ENCODE measurements around the gene ZNF319. TPM values are rescaled to one million over a fixed set of nuclear protein-coding genes. Genes with fewer than 3 reads are reported as not detected.

ZNF319 gene
- total and polyA plus RNA-seq, 2 of the 8 experiments (the other 6 are each of a cell fraction or from before 2014, with no cell fraction given) = 3.3 to 5.5 TPM

DNA sequence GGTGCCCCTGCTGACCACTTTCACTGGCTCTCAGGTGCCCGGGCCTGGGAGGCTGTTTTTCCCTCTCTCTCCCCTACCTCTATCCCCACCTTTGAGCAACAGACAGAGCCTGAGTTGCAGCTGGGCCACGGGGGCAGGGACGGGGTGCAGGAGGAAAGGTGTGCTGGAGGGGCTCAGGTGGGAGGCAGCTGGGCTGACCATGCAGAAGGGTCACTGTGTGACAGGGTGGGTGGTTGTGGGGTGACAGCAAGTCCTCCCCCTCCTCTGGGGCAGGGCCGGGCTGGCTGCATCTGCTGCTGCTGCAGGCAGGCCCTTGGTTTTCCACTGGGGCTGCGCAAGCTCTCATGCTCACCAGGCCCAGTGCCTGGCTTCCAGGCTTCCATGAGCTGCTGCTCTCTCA is 6.6 kb downstream of the ZNF319 start:
- Histone ChIP-seq H2BK12ac (ENCODE audit: low read depth, low read length) (no peak overlapping the region), H3K4me1 (replicated peaks in 1 of 4; ENCODE audit: control insufficient read depth in 3 of 4, insufficient read depth in 4 of 4, low read length in 3 of 4) (peaks cover 0 to 5% (median 2%) of the 10 kb centered on the region in 4 experiments; a peak in 3 of 7 replicates), H3K9ac (replicated peaks in 1 of 4; ENCODE audit: extremely low read depth in 1 of 4, low read depth in 3 of 4, low read length in 3 of 4) (no peak overlapping the region), H3K4ac (replicated peaks; ENCODE audit: insufficient read length, low read depth, low read length) (no peak overlapping the region), H3K36me3 (ENCODE audit: control insufficient read depth in 2 of 4, insufficient read depth in 4 of 4, low read length in 3 of 4) (peaks cover 0 to 12% (median 3%) of the 10 kb centered on the region in 4 experiments; a peak in 4 of 8 replicates), H4K8ac (ENCODE audit: extremely low read depth, insufficient read depth, low read length) (peak overlapping the region; percentile 8; the same call in 1 of the 2 replicates), H2BK15ac (ENCODE audit: low read length) (no peak overlapping the region), H3K4me3 (ENCODE audit: extremely low read depth in 1 of 4, insufficient read depth in 2 of 4, low read depth in 3 of 4, low read length in 4 of 4) (no peak overlapping the region), H3K18ac (ENCODE audit: extremely low read depth, low read length) (no peak overlapping the region), H4K5ac (ENCODE audit: insufficient read length, low read depth, low read length) (no peak overlapping the region), H3K56ac (replicated peaks; ENCODE audit: insufficient read length, low read depth, low read length) (no peak overlapping the region), H3K23ac (ENCODE audit: insufficient read length) (no peak overlapping the region), H2AK5ac (ENCODE audit: low read depth, low read length) (no peak overlapping the region), H3K9me3 (ENCODE audit: insufficient read depth in 2 of 2, low read depth in 1 of 2, low read length in 1 of 2) (no peaks in the 10 kb centered on the region), H4K20me1 (replicated peaks in 1 of 2; ENCODE audit: control insufficient read depth in 1 of 2, insufficient read depth in 2 of 2, low read length in 2 of 2) (peaks cover 1 to 7% of the 10 kb centered on the region in 2 experiments), H3K27ac (ENCODE audit: low read depth, low read length) (no peak overlapping the region), H3K27me3 (replicated peaks in 1 of 4; ENCODE audit: control insufficient read depth in 3 of 4, extremely low read depth in 1 of 4, insufficient read depth in 3 of 4, low read length in 3 of 4) (no peaks in the 10 kb centered on the region; a peak in 1 of 7 replicates), H4K91ac (replicated peaks; ENCODE audit: insufficient read length, low read length) (no peak overlapping the region), H3K79me2 (ENCODE audit: control insufficient read depth in 1 of 2, insufficient read depth in 2 of 2, low read length in 2 of 2) (no peaks in the 10 kb centered on the region), H2BK120ac (replicated peaks; ENCODE audit: low read depth, low read length) (no peak overlapping the region), H3K79me1 (ENCODE audit: low read depth, low read length) (no peaks in the 10 kb centered on the region), H3K14ac (ENCODE audit: insufficient read length) (no peak overlapping the region), H2BK20ac (ENCODE audit: low read length) (no peak overlapping the region), H3K23me2 (ENCODE audit: low read depth, low read length) (no peaks in the 10 kb centered on the region), H2AFZ (ENCODE audit: low read length) (no peak overlapping the region), H2BK5ac (ENCODE audit: low read depth, low read length) (no peak overlapping the region), H3K4me2 (ENCODE audit: insufficient read depth in 1 of 2, low read depth in 2 of 2, low read length in 2 of 2) (no peak overlapping the region)
- FAIRE-seq = no peak
- DNase-seq (ENCODE audit: low read depth in 1 of 2, low spot score in 2 of 2) = no peak
- POLR2A ChIA-PET (ENCODE audit: partially characterized antibody) = interaction anchor here (0.6 to 2.3 kb wide), 2 partner anchors 10 to 170 kb away, joined by 4 to 9 read pairs; no protein-coding TSS in a partner anchor
- CTCF ChIA-PET (ENCODE audit: partially characterized antibody) = interaction anchor here (0.6 to 26.3 kb wide), 16 partner anchors 11 to 271 kb away, joined by 3 to 305 read pairs (median 4); a partner anchor contains a TSS
- WGBS, 2 experiments (ENCODE audit: extremely low coverage in 1 of 2, insufficient coverage in 1 of 2, insufficient read length in 1 of 2, insufficient replicate concordance in 2 of 2, low coverage in 1 of 2, low lambda C conversion rate in 2 of 2, missing lambda C conversion rate in 1 of 2) = 96% methylated on average over 4 of the region's 5 CpGs; no CpG with 5 or more reads in 1 of the 2 experiments
- TF ChIP-seq HDAC6 (IDR thresholded peaks at IDR 0.05; ENCODE audit: low read depth, low read length) (no peak), SAP30 (IDR thresholded peaks at IDR 0.05; ENCODE audit: insufficient read depth, insufficient replicate concordance, low read length) (no peak), PHF8 (conservative IDR thresholded peaks at IDR 0.05; ENCODE audit: low read depth, low read length) (no peak), SIX5 (IDR thresholded peaks at IDR 0.05; ENCODE audit: low read depth, low read length) (no peak), TAF7 (optimal IDR thresholded peaks at IDR 0.05; ENCODE audit: borderline replicate concordance, low read depth, low read length) (no peak), TEAD4 (IDR thresholded peaks at IDR 0.05; ENCODE audit: low read depth, low read length) (no peak), SRF (IDR thresholded peaks at IDR 0.05; ENCODE audit: low read depth, low read length) (no peak), SIRT6 (IDR thresholded peaks at IDR 0.05; ENCODE audit: low read length) (no peak), CHD1 (IDR thresholded peaks at IDR 0.05; ENCODE audit: low read depth, low read length) (no peak), BRCA1 (IDR thresholded peaks at IDR 0.05; ENCODE audit: low read depth, low read length) (no peak), JUND (IDR thresholded peaks at IDR 0.05; ENCODE audit: low read length) (no peak), SIN3A (conservative IDR thresholded peaks at IDR 0.05 in 1 of 2, IDR thresholded peaks at IDR 0.05 in 1 of 2; ENCODE audit: low read depth in 1 of 2, low read length in 2 of 2) (no peak), CHD2 (IDR thresholded peaks at IDR 0.05; ENCODE audit: low read length) (no peak)
- TF ChIP-seq, protein P1, sequence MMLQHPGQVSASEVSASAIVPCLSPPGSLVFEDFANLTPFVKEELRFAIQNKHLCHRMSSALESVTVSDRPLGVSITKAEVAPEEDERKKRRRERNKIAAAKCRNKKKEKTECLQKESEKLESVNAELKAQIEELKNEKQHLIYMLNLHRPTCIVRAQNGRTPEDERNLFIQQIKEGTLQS (IDR thresholded peaks at IDR 0.05; ENCODE audit: insufficient read depth, low read depth, low read length) = no peak
